HG02885 (cell line): ENCODE results near the gene GPRC5D.

Source experiments
- ATAC-seq: cut with Tn5 transposase; IDR thresholded peaks from one replicate; pipeline ENCODE4 v1.9.1; 2021; ENCODE audit warnings: mild to moderate bottlenecking; ENCODE audit not compliant: unreplicated experiment, poor library complexity

The GPRC5D gene

GRCh38 chr12:12982331-12982730, 30.4 kb upstream of the GPRC5D start:
- no peak for ATAC-seq

- no peak for ATAC-seq
These were observed 27.8 kb upstream of the GPRC5D start for GRCh38 chr12:12979731-12980259.

GRCh38 chr12:12979126-12979525, 27.2 kb upstream of the GPRC5D start:
- no peak for ATAC-seq

GRCh38 chr12:12977231-12977630, 25.3 kb upstream of the GPRC5D start:
- ATAC-seq: no peak

GRCh38 chr12:12976366-12976765, 24.4 kb upstream of the GPRC5D start:
- ATAC-seq: no peak

- ATAC-seq: no peak
These were observed 23.5 kb upstream of the GPRC5D start for GRCh38 chr12:12975322-12976077.

- ATAC-seq: no peak
These were observed 22.2 kb upstream of the GPRC5D start for GRCh38 chr12:12974211-12974610.

GRCh38 chr12:12973019-12973418, 21.0 kb upstream of the GPRC5D start:
- no peak for ATAC-seq

GRCh38 chr12:12965836-12966235, 13.9 kb upstream of the GPRC5D start:
- ATAC-seq: no peak

- ATAC-seq: no peak
These were observed 12.3 kb upstream of the GPRC5D start for GRCh38 chr12:12964255-12964654.

GRCh38 chr12:12960639-12961209, 8.8 kb upstream of the GPRC5D start:
- no peak for ATAC-seq

- ATAC-seq: no peak
These were observed 6.9 kb upstream of the GPRC5D start for GRCh38 chr12:12958886-12959285.

GRCh38 chr12:12954878-12955625, 3.1 kb upstream of the GPRC5D start:
- no peak for ATAC-seq

GRCh38 chr12:12954356-12954755, 2.4 kb upstream of the GPRC5D start:
- no peak for ATAC-seq

- ATAC-seq: no peak
These were observed 466 bp downstream of the GPRC5D start for GRCh38 chr12:12951504-12951903.

- no peak for ATAC-seq
These were observed 4.1 kb downstream of the GPRC5D start for GRCh38 chr12:12947902-12948301.

GRCh38 chr12:12946686-12947355, 5.1 kb downstream of the GPRC5D start:
- no peak for ATAC-seq

GRCh38 chr12:12945591-12945990, 6.4 kb downstream of the GPRC5D start:
- no peak for ATAC-seq

- no peak for ATAC-seq
These were observed 8.2 kb downstream of the GPRC5D start for GRCh38 chr12:12943586-12944260.
